Stomach (tissue), 9 donors: Measurements from ENCODE around the gene NTN4. TPM values are rescaled to one million over a fixed set of nuclear protein-coding genes. Genes with fewer than 3 reads are reported as not detected.

Experiments used
- DNase-seq, 2 donors: peaks; one replicate each; pipeline versions ENCODE4 v3.0.0 to v3.0.0-alpha.2; 2013 to 2019
- H3K27ac ChIP-seq, 5 donors: fragments of 200-600 bp in 4 of 5; sonication (generic) in 4 of 5; one replicate each; pipeline ENCODE4 v1.5.1; 2013 to 2019; ENCODE audit warnings: mild to moderate bottlenecking in 1 of 5, moderate library complexity in 1 of 5
- H3K27me3 ChIP-seq, 3 donors: fragments of 200-600 bp; sonication (generic); one replicate each; pipeline ENCODE4 v1.5.1; 2017 to 2019; ENCODE audit warnings: mixed run types in 1 of 3
- H3K36me3 ChIP-seq, 4 donors: fragments of 200-600 bp; sonication (generic); 1 replicate in 3 of 4; 2 replicates in 1 of 4; pipeline ENCODE4 v1.5.1; 2016 to 2019
- H3K4me1 ChIP-seq, 4 donors: fragments of 200-600 bp; sonication (generic); one replicate each; pipeline ENCODE4 v1.5.1; 2016 to 2019
- H3K4me3 ChIP-seq, 4 donors: fragments of 200-600 bp; sonication (generic) in 3 of 4; one replicate each; pipeline ENCODE4 v1.5.1; 2016 to 2019; ENCODE audit warnings: mild to moderate bottlenecking in 1 of 4
- H3K9me3 ChIP-seq, 4 donors: fragments of 200-600 bp; sonication (generic); one replicate each; pipeline ENCODE4 v1.5.1; 2016 to 2019
- EP300 ChIP-seq: sonication (generic); formaldehyde crosslinking; IDR thresholded peaks from one replicate; pipeline ENCODE4 v1.6.1; 2017; ENCODE audit warnings: antibody characterized with exemption
- POLR2A ChIP-seq, 4 donors: fragments of 450-650 bp; IDR thresholded peaks; one replicate each; pipeline ENCODE4 v1.6.1; 2016; ENCODE audit warnings: antibody characterized with exemption in 4 of 4, control low read depth in 2 of 4, mild to moderate bottlenecking in 1 of 4, moderate library complexity in 1 of 4
- POLR2AphosphoS5 ChIP-seq, 3 donors: sonication (generic); formaldehyde crosslinking; IDR thresholded peaks; one replicate each; pipeline ENCODE4 v1.6.1; 2016; ENCODE audit warnings: antibody characterized with exemption in 3 of 3
- WGBS, 5 donors: extraction: QIAGEN DNeasy Blood & Tissue Kit in 3 of 5; methylation state at CpG; one replicate each; pipeline versions ENCODE4 v1.1.5 to v1.1.7; 2013 to 2018; 5-methylcytosine and 5-hydroxymethylcytosine counted together
- intact Hi-C: fragments of 100-400 bp; cut with DNase I; formaldehyde crosslinking; loops from one replicate; pipeline ENCODE4 v1.15.1; 2023; ENCODE audit warnings: low total_unique reads
- polyA plus RNA-seq, 3 donors: library from polyadenylated mRNA; stranded (reverse); fragments of 200-250 nt; gene quantifications; one replicate each; pipeline ENCODE4 v1.2.3, GENCODE V29; 2013
- total RNA-seq, 5 donors: library from RNA; depleted of rRNA; stranded (reverse); fragments of >200 nt; gene quantifications; one replicate each; pipeline versions ENCODE4 v1.1.0 to v1.2.3, GENCODE V29; 2014 to 2016
- TF ChIP-seq, protein P1 (sequence below), 7 experiments: fragments of 450-650 bp in 4 of 7; fragments of 200-600 bp in 3 of 7; sonication (generic) in 3 of 7; IDR thresholded peaks; one replicate each; pipeline ENCODE4 v1.5.1; 2016 to 2019; ENCODE audit warnings: antibody characterized with exemption in 7 of 7, control low read depth in 2 of 7, mild to moderate bottlenecking in 1 of 7
- donor health status: healthy with polysubstance abuse.
- donor health status: Bipolar disorder and iron deficiency.
- donor health status: healthy.

The NTN4 gene
- total and polyA plus RNA-seq, 8 donors, result 10.5 to 110 (median 37.0) TPM

DNA sequence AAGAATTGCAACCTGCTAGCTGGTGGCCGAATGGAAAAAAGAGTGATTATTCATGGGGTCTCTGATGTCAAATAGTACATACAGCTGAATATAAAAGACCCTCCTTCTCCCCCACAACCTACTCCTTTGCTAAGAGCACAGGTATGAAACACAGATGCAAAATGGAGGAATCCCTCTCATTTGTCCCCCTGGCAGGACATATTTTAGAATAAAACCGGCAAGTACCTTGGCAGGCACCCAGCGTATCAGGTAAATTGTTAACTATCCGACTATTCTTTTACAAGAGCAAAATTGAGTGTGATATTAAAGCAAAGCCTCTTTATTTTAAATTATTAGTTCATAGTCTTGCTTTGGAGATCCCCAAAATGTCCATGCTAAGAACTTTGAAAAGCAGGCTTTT lies 165.6 kb downstream of the NTN4 start:
- Histone ChIP-seq H3K4me1 (peaks cover 28 to 40% (median 32%) of the 10 kb centered on the region in 4 donors), H3K27ac (peak overlapping the region; percentile 85 to 91 (median 85)), H3K4me3 (no peak overlapping the region), H3K9me3 (no peaks in the 10 kb centered on the region), H3K36me3 (no peaks in the 10 kb centered on the region), H3K27me3 (no peaks in the 10 kb centered on the region)
- 35 to 57% (median 47%) methylated on average over 4 of the region's 4 CpGs for WGBS, 5 donors
- peak in 1 of 2 donors; percentile 55 for DNase-seq
- intact Hi-C loops, result no loop called here
- TF ChIP-seq POLR2A (IDR thresholded peaks at IDR 0.05), result no peak
- no peak for TF ChIP-seq POLR2AphosphoS5 (IDR thresholded peaks at IDR 0.05)
- TF ChIP-seq, protein P1, sequence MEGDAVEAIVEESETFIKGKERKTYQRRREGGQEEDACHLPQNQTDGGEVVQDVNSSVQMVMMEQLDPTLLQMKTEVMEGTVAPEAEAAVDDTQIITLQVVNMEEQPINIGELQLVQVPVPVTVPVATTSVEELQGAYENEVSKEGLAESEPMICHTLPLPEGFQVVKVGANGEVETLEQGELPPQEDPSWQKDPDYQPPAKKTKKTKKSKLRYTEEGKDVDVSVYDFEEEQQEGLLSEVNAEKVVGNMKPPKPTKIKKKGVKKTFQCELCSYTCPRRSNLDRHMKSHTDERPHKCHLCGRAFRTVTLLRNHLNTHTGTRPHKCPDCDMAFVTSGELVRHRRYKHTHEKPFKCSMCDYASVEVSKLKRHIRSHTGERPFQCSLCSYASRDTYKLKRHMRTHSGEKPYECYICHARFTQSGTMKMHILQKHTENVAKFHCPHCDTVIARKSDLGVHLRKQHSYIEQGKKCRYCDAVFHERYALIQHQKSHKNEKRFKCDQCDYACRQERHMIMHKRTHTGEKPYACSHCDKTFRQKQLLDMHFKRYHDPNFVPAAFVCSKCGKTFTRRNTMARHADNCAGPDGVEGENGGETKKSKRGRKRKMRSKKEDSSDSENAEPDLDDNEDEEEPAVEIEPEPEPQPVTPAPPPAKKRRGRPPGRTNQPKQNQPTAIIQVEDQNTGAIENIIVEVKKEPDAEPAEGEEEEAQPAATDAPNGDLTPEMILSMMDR (IDR thresholded peaks at IDR 0.05), result no peak
- TF ChIP-seq EP300, result no peak

DNA sequence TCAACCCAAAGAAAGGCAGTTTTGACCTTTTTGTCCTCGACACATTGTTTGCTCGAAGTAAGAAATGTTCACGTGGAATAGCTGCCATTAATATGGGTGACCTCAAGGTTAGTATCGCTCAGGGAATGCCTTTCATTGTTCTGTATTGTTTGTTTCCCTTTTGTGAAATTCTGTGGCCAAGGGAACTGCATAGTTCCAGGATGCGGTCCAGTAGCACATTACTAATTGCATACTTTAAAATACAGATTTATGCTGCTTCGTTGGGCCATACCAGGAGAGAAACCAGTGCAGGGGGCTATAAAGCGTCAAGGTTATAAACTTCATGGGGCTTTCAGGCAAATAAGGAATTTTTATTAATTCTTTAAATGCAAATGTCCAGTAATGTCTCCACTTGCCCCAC lies 166.0 kb downstream of the NTN4 start:
- WGBS, 5 donors, result 24 to 51% (median 41%) methylated on average over 7 of the region's 7 CpGs
- Histone ChIP-seq H3K4me3 (no peak overlapping the region), H3K27me3 (no peaks in the 10 kb centered on the region), H3K4me1 (peaks cover 28 to 40% (median 32%) of the 10 kb centered on the region in 4 donors), H3K27ac (peak overlapping the region; percentile 85 to 91 (median 85)), H3K9me3 (no peaks in the 10 kb centered on the region), H3K36me3 (no peaks in the 10 kb centered on the region)
- intact Hi-C loops, result no loop called here
- TF ChIP-seq POLR2AphosphoS5 (IDR thresholded peaks at IDR 0.05) (peak; percentile 33 to 83 (median 45)), EP300 (no peak)
- TF ChIP-seq, protein P1 (IDR thresholded peaks at IDR 0.05), result no peak
- DNase-seq, result peak; percentile 36 to 85

DNA sequence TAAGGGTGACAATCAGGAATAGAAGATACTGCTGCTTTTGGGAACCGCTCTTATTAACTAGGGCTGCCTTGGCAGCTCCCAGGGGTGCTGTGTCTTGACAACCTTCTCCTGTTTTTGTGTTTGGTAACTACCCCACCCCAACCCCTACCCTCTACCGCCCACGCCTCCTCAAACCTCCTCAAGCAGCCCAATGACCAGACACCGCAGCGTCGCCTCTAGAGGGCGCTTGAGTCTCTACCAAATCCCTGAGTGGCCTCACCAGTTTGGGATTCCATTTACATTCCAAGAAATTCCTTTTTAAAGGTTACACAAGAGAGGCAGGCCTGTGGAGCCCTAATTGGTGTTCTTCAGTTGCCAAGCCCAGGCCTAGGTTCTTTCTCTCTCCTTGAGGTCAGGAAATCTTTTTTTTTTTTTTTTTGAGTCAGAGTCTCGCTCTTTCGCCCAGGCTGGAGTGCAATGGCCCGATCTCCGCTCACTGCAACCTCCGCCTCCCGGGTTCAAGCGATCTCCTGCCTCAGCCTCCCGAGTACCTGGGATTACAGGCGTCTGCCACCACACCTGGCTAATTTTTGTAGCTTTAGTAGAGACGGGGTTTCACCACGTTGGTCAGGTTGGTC lies 166.9 kb downstream of the NTN4 start:
- TF ChIP-seq POLR2AphosphoS5 (IDR thresholded peaks at IDR 0.05) (peak in 2 of 3 donors; percentile 26 to 75), POLR2A (IDR thresholded peaks at IDR 0.05) (no peak), EP300 (no peak)
- TF ChIP-seq, protein P1 (IDR thresholded peaks at IDR 0.05), result peak in 5 of 7 experiments; percentile 32 to 72 (median 57)
- DNase-seq, result peak; percentile 79 to 83
- Histone ChIP-seq H3K4me3 (no peak overlapping the region), H3K27ac (peak overlapping the region; percentile 66 to 91 (median 85)), H3K36me3 (no peaks in the 10 kb centered on the region), H3K9me3 (no peaks in the 10 kb centered on the region), H3K4me1 (peaks cover 28 to 40% (median 32%) of the 10 kb centered on the region in 4 donors), H3K27me3 (no peaks in the 10 kb centered on the region)
- 46 to 61% (median 55%) methylated on average over 11 to 18 of the region's 18 CpGs for WGBS, 5 donors
- intact Hi-C loops, result no loop called here

DNA sequence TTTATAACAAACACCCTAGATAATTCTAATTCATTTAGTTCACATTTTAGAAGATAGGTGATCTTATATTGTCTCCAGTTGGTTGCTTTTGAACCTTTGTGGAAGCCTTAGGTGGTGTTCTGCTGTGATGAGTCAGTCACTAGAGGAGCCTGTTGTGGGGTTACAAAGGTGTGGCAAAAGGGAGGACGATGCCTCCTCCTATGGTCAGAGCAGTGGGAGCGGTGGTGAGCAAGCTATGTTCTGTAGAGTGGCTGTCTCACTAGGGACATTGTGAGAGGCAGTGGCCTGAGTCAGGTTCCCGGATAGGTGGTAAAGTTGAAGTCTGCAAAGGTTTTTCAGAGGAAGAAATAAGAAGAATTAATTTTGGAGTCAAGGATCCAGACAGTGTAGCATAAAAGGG lies 167.7 kb downstream of the NTN4 start:
- Histone ChIP-seq H3K27ac (peak overlapping the region; percentile 66 to 91 (median 85)), H3K27me3 (no peaks in the 10 kb centered on the region), H3K4me3 (no peak overlapping the region), H3K9me3 (no peaks in the 10 kb centered on the region), H3K36me3 (no peaks in the 10 kb centered on the region), H3K4me1 (peaks cover 27 to 40% (median 28%) of the 10 kb centered on the region in 4 donors)
- WGBS, 5 donors, result 84 to 95% (median 89%) methylated on average over 3 of the region's 3 CpGs
- TF ChIP-seq POLR2AphosphoS5 (IDR thresholded peaks at IDR 0.05) (no peak), POLR2A (IDR thresholded peaks at IDR 0.05) (no peak), EP300 (no peak)
- TF ChIP-seq, protein P1 (IDR thresholded peaks at IDR 0.05), result no peak
- intact Hi-C loops, result no loop called here
- no peak for DNase-seq
